ENCODE data around the gene GLI3. TPM values are rescaled to one million over a fixed set of nuclear protein-coding genes. Genes with fewer than 3 reads are reported as not detected.

Gene GLI3
- total and polyA plus RNA-seq, 10 of the 15 experiments (the other 5 are each of a cell fraction or from before 2014, with no cell fraction given): 0.01 TPM; not detected in 8

DNA sequence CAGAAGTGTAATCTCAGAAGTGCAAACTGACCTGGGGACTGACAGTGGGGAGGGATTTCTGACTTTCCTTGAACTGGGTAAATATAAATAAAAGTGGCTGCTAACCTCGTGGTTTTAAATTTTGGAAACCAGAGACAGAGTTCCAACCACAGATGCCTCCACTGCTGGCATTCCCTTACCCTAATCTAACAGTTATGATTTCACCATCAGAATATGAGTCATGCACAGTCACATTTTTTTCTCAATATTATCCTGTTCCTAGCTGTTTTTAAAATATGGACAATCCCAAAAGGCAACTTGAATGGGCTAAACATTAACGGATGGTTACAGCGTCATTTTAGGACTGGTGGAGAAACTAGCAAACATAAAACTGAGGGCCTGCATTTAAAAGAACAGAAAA lies 269.9 kb downstream of the GLI3 start (continued):
- TF ChIP-seq, protein P1, sequence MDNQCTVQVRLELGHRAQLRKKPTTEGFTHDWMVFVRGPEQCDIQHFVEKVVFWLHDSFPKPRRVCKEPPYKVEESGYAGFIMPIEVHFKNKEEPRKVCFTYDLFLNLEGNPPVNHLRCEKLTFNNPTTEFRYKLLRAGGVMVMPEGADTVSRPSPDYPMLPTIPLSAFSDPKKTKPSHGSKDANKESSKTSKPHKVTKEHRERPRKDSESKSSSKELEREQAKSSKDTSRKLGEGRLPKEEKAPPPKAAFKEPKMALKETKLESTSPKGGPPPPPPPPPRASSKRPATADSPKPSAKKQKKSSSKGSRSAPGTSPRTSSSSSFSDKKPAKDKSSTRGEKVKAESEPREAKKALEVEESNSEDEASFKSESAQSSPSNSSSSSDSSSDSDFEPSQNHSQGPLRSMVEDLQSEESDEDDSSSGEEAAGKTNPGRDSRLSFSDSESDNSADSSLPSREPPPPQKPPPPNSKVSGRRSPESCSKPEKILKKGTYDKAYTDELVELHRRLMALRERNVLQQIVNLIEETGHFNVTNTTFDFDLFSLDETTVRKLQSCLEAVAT (IDR thresholded peaks at IDR 0.05): no peak
- TF ChIP-seq EGR1 (IDR thresholded peaks at IDR 0.05; ENCODE audit: borderline replicate concordance in 1 of 2, low read depth in 2 of 2, low read length in 2 of 2): no peak
- no peak for TF ChIP-seq SUPT20H (IDR thresholded peaks at IDR 0.05; ENCODE audit: borderline replicate concordance, control insufficient read depth, low read depth, low read length)
- TF ChIP-seq, protein P2, sequence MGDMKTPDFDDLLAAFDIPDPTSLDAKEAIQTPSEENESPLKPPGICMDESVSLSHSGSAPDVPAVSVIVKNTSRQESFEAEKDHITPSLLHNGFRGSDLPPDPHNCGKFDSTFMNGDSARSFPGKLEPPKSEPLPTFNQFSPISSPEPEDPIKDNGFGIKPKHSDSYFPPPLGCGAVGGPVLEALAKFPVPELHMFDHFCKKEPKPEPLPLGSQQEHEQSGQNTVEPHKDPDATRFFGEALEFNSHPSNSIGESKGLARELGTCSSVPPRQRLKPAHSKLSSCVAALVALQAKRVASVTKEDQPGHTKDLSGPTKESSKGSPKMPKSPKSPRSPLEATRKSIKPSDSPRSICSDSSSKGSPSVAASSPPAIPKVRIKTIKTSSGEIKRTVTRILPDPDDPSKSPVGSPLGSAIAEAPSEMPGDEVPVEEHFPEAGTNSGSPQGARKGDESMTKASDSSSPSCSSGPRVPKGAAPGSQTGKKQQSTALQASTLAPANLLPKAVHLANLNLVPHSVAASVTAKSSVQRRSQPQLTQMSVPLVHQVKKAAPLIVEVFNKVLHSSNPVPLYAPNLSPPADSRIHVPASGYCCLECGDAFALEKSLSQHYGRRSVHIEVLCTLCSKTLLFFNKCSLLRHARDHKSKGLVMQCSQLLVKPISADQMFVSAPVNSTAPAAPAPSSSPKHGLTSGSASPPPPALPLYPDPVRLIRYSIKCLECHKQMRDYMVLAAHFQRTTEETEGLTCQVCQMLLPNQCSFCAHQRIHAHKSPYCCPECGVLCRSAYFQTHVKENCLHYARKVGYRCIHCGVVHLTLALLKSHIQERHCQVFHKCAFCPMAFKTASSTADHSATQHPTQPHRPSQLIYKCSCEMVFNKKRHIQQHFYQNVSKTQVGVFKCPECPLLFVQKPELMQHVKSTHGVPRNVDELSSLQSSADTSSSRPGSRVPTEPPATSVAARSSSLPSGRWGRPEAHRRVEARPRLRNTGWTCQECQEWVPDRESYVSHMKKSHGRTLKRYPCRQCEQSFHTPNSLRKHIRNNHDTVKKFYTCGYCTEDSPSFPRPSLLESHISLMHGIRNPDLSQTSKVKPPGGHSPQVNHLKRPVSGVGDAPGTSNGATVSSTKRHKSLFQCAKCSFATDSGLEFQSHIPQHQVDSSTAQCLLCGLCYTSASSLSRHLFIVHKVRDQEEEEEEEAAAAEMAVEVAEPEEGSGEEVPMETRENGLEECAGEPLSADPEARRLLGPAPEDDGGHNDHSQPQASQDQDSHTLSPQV (IDR thresholded peaks at IDR 0.05): no peak
- TF ChIP-seq CREM (IDR thresholded peaks at IDR 0.05; ENCODE audit: low read depth): no peak
- no peak for TF ChIP-seq SIX5 (IDR thresholded peaks at IDR 0.05; ENCODE audit: low read depth, low read length, severe bottlenecking)
- TF ChIP-seq, protein P3, sequence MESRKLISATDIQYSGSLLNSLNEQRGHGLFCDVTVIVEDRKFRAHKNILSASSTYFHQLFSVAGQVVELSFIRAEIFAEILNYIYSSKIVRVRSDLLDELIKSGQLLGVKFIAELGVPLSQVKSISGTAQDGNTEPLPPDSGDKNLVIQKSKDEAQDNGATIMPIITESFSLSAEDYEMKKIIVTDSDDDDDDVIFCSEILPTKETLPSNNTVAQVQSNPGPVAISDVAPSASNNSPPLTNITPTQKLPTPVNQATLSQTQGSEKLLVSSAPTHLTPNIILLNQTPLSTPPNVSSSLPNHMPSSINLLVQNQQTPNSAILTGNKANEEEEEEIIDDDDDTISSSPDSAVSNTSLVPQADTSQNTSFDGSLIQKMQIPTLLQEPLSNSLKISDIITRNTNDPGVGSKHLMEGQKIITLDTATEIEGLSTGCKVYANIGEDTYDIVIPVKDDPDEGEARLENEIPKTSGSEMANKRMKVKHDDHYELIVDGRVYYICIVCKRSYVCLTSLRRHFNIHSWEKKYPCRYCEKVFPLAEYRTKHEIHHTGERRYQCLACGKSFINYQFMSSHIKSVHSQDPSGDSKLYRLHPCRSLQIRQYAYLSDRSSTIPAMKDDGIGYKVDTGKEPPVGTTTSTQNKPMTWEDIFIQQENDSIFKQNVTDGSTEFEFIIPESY (IDR thresholded peaks at IDR 0.05): no peak
- TF ChIP-seq RAD21 (IDR thresholded peaks at IDR 0.05; ENCODE audit: insufficient read depth, low read depth, low read length): no peak
- TF ChIP-seq SMC3 (IDR thresholded peaks at IDR 0.05; ENCODE audit: borderline replicate concordance, low read length): no peak
- TF ChIP-seq RCOR1 (conservative IDR thresholded peaks at IDR 0.05; ENCODE audit: low read depth, low read length): no peak
- no peak for TF ChIP-seq MEF2A (IDR thresholded peaks at IDR 0.05; ENCODE audit: insufficient read depth, low read depth, low read length)
- TF ChIP-seq, protein P4, sequence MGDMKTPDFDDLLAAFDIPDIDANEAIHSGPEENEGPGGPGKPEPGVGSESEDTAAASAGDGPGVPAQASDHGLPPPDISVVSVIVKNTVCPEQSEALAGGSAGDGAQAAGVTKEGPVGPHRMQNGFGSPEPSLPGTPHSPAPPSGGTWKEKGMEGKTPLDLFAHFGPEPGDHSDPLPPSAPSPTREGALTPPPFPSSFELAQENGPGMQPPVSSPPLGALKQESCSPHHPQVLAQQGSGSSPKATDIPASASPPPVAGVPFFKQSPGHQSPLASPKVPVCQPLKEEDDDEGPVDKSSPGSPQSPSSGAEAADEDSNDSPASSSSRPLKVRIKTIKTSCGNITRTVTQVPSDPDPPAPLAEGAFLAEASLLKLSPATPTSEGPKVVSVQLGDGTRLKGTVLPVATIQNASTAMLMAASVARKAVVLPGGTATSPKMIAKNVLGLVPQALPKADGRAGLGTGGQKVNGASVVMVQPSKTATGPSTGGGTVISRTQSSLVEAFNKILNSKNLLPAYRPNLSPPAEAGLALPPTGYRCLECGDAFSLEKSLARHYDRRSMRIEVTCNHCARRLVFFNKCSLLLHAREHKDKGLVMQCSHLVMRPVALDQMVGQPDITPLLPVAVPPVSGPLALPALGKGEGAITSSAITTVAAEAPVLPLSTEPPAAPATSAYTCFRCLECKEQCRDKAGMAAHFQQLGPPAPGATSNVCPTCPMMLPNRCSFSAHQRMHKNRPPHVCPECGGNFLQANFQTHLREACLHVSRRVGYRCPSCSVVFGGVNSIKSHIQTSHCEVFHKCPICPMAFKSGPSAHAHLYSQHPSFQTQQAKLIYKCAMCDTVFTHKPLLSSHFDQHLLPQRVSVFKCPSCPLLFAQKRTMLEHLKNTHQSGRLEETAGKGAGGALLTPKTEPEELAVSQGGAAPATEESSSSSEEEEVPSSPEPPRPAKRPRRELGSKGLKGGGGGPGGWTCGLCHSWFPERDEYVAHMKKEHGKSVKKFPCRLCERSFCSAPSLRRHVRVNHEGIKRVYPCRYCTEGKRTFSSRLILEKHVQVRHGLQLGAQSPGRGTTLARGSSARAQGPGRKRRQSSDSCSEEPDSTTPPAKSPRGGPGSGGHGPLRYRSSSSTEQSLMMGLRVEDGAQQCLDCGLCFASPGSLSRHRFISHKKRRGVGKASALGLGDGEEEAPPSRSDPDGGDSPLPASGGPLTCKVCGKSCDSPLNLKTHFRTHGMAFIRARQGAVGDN (IDR thresholded peaks at IDR 0.05): no peak

Measured in GM12878 (cell line).